ENCODE data around the gene ADAMTS17.

- TF ChIP-seq POLR2A (IDR thresholded peaks at IDR 0.05) (peak; percentile 77 to 95), CTCF (IDR thresholded peaks at IDR 0.05) (peak; percentile 87 to 99 (median 94))
Observed at GRCh38 chr15:100341750-100342560, at the start of gene ADAMTS17.

All from heart left ventricle (tissue), 13 donors.